Endodermal cell (in vitro differentiated cells): Measurements from ENCODE around the gene MMP7. TPM values are rescaled to one million over a fixed set of nuclear protein-coding genes. Genes with fewer than 3 reads are reported as not detected.

Experiments
- DNase-seq: peaks from one replicate; pipeline ENCODE4 v3.0.0-alpha.2; 2017
- H3K27ac ChIP-seq: 2 replicates; pipeline ENCODE4 v1.5.1; 2013; ENCODE audit warnings: mild to moderate bottlenecking, low read depth, low read length, moderate library complexity
- H3K27me3 ChIP-seq: 2 replicates; pipeline ENCODE4 v1.6.1; 2013; ENCODE audit warnings: mild to moderate bottlenecking, low read length, moderate library complexity; ENCODE audit not compliant: insufficient read depth, control insufficient read depth, poor library complexity, severe bottlenecking
- H3K36me3 ChIP-seq: 2 replicates; pipeline ENCODE4 v1.7.0; 2013; ENCODE audit warnings: mild to moderate bottlenecking, low read length, moderate library complexity; ENCODE audit not compliant: control insufficient read depth, insufficient read depth
- H3K4me1 ChIP-seq: one replicate; pipeline ENCODE4 v1.7.0; 2013; ENCODE audit warnings: low read length; ENCODE audit not compliant: control insufficient read depth, insufficient read depth
- H3K4me3 ChIP-seq: 2 replicates; pipeline ENCODE4 v1.5.1; 2013; ENCODE audit warnings: mild to moderate bottlenecking, low read length, moderate library complexity
- H3K9ac ChIP-seq: 2 replicates; pipeline ENCODE4 v1.6.1; 2013; ENCODE audit warnings: mild to moderate bottlenecking, low read length, moderate library complexity; ENCODE audit not compliant: poor library complexity, severe bottlenecking; ENCODE audit errors: extremely low read depth
- H3K9me3 ChIP-seq: 2 replicates; pipeline ENCODE4 v1.6.1; 2013; ENCODE audit warnings: mild to moderate bottlenecking, low read length, moderate library complexity; ENCODE audit not compliant: control insufficient read depth
- H3K27ac Mint-ChIP-seq: 2 replicates; pipeline ENCODE4 v1.8.0; 2020; ENCODE audit warnings: mixed read lengths
- H3K27me3 Mint-ChIP-seq: 2 replicates; pipeline ENCODE4 v1.8.0; 2021; ENCODE audit warnings: mild to moderate bottlenecking, mixed read lengths; ENCODE audit not compliant: insufficient read depth
- H3K36me3 Mint-ChIP-seq: 2 replicates; pipeline ENCODE4 v1.8.0; 2020; ENCODE audit warnings: low read depth, mixed read lengths
- H3K4me1 Mint-ChIP-seq: 2 replicates; pipeline ENCODE4 v1.8.0; 2020; ENCODE audit warnings: mixed read lengths
- H3K4me3 Mint-ChIP-seq: 2 replicates; pipeline ENCODE4 v1.8.0; 2020; ENCODE audit warnings: mild to moderate bottlenecking, moderate library complexity, mixed read lengths
- H3K9me3 Mint-ChIP-seq: 2 replicates; pipeline ENCODE4 v1.8.0; 2020; ENCODE audit warnings: mild to moderate bottlenecking, mixed read lengths
- WGBS, 2 experiments: methylation state at CpG; one replicate each; pipeline versions ENCODE4 v1.1.5 to v1.1.7; 2013; ENCODE audit warnings: missing lambda C conversion rate in 2 of 2, mixed read lengths in 1 of 2; ENCODE audit not compliant: insufficient coverage in 1 of 2, insufficient read length in 1 of 2; 5-methylcytosine and 5-hydroxymethylcytosine counted together
- total RNA-seq, 2 donors: library from RNA; stranded (reverse); fragmentation: NEBNext Ultra II Directional in 1 of 2; extraction: Animal tissue kit (Norgen Biotek cat#: 25700) in 1 of 2; gene quantifications; 2 replicates in 1 of 2; 3 replicates in 1 of 2; pipeline ENCODE4 v1.2.1, GENCODE V29; 2021
- TF ChIP-seq, protein P1 (sequence below): fragments of 200-600 bp; sonication (generic); conservative IDR thresholded peaks from 2 replicates; pipeline ENCODE4 v1.5.0; 2021; ENCODE audit warnings: antibody characterized with exemption, mild to moderate bottlenecking

Gene MMP7
- total RNA-seq, 2 donors from 2014 or later: not detected

- Mint-ChIP-seq H3K9me3 (no peaks in the 10 kb centered on the region), H3K27ac (no peak overlapping the region), H3K36me3 (no peaks in the 10 kb centered on the region), H3K27me3 (no peaks in the 10 kb centered on the region), H3K4me3 (no peak overlapping the region), H3K4me1 (peaks cover 32% of the 10 kb centered on the region)
- peaks cover 33% of the 10 kb centered on the region for H3K4me1 ChIP-seq
- no peak overlapping the region for H3K9ac ChIP-seq
- TF ChIP-seq, protein P1, sequence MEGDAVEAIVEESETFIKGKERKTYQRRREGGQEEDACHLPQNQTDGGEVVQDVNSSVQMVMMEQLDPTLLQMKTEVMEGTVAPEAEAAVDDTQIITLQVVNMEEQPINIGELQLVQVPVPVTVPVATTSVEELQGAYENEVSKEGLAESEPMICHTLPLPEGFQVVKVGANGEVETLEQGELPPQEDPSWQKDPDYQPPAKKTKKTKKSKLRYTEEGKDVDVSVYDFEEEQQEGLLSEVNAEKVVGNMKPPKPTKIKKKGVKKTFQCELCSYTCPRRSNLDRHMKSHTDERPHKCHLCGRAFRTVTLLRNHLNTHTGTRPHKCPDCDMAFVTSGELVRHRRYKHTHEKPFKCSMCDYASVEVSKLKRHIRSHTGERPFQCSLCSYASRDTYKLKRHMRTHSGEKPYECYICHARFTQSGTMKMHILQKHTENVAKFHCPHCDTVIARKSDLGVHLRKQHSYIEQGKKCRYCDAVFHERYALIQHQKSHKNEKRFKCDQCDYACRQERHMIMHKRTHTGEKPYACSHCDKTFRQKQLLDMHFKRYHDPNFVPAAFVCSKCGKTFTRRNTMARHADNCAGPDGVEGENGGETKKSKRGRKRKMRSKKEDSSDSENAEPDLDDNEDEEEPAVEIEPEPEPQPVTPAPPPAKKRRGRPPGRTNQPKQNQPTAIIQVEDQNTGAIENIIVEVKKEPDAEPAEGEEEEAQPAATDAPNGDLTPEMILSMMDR: no peak
- no peaks in the 10 kb centered on the region for H3K9me3 ChIP-seq
- H3K36me3 ChIP-seq: no peaks in the 10 kb centered on the region
- no peak overlapping the region for H3K4me3 ChIP-seq
- DNase-seq: no peak
- no peaks in the 10 kb centered on the region for H3K27me3 ChIP-seq
- H3K27ac ChIP-seq: no peak overlapping the region
- WGBS, 2 experiments: 86 to 95% methylated on average over 4 of the region's 4 CpGs
These were observed 58.4 kb downstream of the MMP7 start for GRCh38 chr11:102472127-102472526.

DNA sequence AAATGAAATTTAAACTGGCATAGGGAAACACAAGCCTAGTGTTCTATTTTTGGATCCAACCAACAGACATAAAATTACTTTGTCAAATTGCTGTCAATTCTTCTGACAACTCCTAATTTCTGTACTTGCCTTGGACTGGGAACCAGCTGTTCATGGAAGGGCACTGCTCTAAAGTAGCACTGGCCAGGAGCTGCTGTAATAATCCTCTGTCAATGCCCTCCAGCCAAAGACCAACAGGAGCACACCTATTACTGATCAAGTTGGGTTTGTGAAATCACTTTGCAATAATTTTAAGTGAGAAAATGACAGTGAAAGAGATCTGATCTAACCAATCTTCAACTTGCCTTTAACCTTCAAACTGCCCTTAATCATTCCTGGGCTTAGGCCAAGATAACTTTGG lies 59.1 kb downstream of the MMP7 start:
- TF ChIP-seq, protein P1: no peak
- DNase-seq: no peak
- H3K36me3 ChIP-seq: no peaks in the 10 kb centered on the region
- no peak overlapping the region for H3K27ac ChIP-seq
- no peak overlapping the region for H3K4me3 Mint-ChIP-seq
- no peaks in the 10 kb centered on the region for H3K36me3 Mint-ChIP-seq
- no peaks in the 10 kb centered on the region for H3K27me3 Mint-ChIP-seq
- H3K9me3 ChIP-seq: no peaks in the 10 kb centered on the region
- H3K27me3 ChIP-seq: no peaks in the 10 kb centered on the region
- H3K27ac Mint-ChIP-seq: no peak overlapping the region
- peaks cover 27% of the 10 kb centered on the region for H3K4me1 ChIP-seq
- H3K9me3 Mint-ChIP-seq: no peaks in the 10 kb centered on the region
- no peak overlapping the region for H3K4me3 ChIP-seq
- H3K4me1 Mint-ChIP-seq: peaks cover 33% of the 10 kb centered on the region
- no peak overlapping the region for H3K9ac ChIP-seq

Other genes with a start within 250 kb of the MMP7 start
- gene BIRC3, start 213.3 kb downstream of the MMP7 start, total RNA-seq: under 1 TPM; 0.04 to 0.07 TPM
- gene BIRC2, start 183.5 kb downstream of the MMP7 start, total RNA-seq: 10 to 100 TPM; 45.4 to 55.3 TPM
- 100 to 1,000 TPM; 216 to 256 TPM for gene TMEM123, start 78.0 kb downstream of the MMP7 start, total RNA-seq
- gene MMP20, start 94.6 kb upstream of the MMP7 start, total RNA-seq: not detected
- gene MMP27, start 175.0 kb upstream of the MMP7 start, total RNA-seq: not detected
- gene MMP8, start 194.2 kb upstream of the MMP7 start, total RNA-seq: not detected
- gene MMP10, start 249.9 kb upstream of the MMP7 start, total RNA-seq: not detected